ENCODE data around the gene RBPJ.

- no peak for TF ChIP-seq CTCF (conservative IDR thresholded peaks at IDR 0.05; ENCODE audit: low read length)
- TF ChIP-seq EZH2phosphoT487 (IDR thresholded peaks at IDR 0.05; ENCODE audit: borderline replicate concordance) = no peak
Observed at GRCh38 chr4:26379837-26380236, 59.0 kb downstream of the RBPJ start.

All from Loucy (cell line).